Activated CD4-positive, CD25-positive, alpha-beta regulatory T cell treated with anti-CD3 and anti-CD28 coated beads, Interleukin-2, amount 50 U/mL, for 24 hours (primary cell): Measurements from ENCODE around the gene MACC1.
A peak's percentile ranks its signal among the peaks of the same experiment; 100 is the strongest.
"Not testable (repeated sequence)": the region's sequence is repeated elsewhere in the genome, so short reads cannot be mapped to it uniquely, and the experiment has no call there.

Experiments
- ATAC-seq, 2 donors: fragments of 150-1000 bp; cut with Tn5 transposase; one replicate each; pipeline ENCODE4 v1.10.0; 2021; ENCODE audit warnings: mild to moderate bottlenecking in 1 of 2, moderate library complexity in 1 of 2

The MACC1 gene

GRCh38 chr7:20229646-20230500 is 12.7 kb upstream of the MACC1 start:
- no peak for ATAC-seq

- ATAC-seq: no peak
Measured at GRCh38 chr7:20229081-20229480, 11.9 kb upstream of the MACC1 start.

GRCh38 chr7:20228654-20229053 is 11.5 kb upstream of the MACC1 start:
- no peak for ATAC-seq

- ATAC-seq: no peak
Measured at GRCh38 chr7:20227291-20227795, 10.2 kb upstream of the MACC1 start.

- no peak for ATAC-seq
Measured at GRCh38 chr7:20226860-20227259, 9.7 kb upstream of the MACC1 start.

- no peak for ATAC-seq
Measured at GRCh38 chr7:20225384-20225783, 8.2 kb upstream of the MACC1 start.

GRCh38 chr7:20224025-20224424 is 6.8 kb upstream of the MACC1 start:
- no peak for ATAC-seq

- ATAC-seq: no peak
Measured at GRCh38 chr7:20223356-20223755, 6.2 kb upstream of the MACC1 start.

- no peak for ATAC-seq
Measured at GRCh38 chr7:20222219-20222828, 5.1 kb upstream of the MACC1 start.

- peak; percentile 36 to 57 for ATAC-seq
Measured at GRCh38 chr7:20220921-20221547, 3.9 kb upstream of the MACC1 start.

- ATAC-seq: peak in 1 of 2 donors; percentile 2
Measured at GRCh38 chr7:20220293-20220761, 3.1 kb upstream of the MACC1 start.

- ATAC-seq: peak; percentile 33 to 35
Measured at GRCh38 chr7:20219446-20220292, 2.5 kb upstream of the MACC1 start.

GRCh38 chr7:20219062-20219445 is 1.9 kb upstream of the MACC1 start:
- no peak for ATAC-seq

GRCh38 chr7:20218279-20218678 is 1.1 kb upstream of the MACC1 start:
- no peak for ATAC-seq

GRCh38 chr7:20216406-20217036 is 663 bp downstream of the MACC1 start:
- no peak for ATAC-seq

GRCh38 chr7:20214921-20215669 is 2.1 kb downstream of the MACC1 start:
- ATAC-seq: peak in 1 of 2 donors; percentile 31

- ATAC-seq: no peak
Measured at GRCh38 chr7:20214132-20214531, 3.1 kb downstream of the MACC1 start.

GRCh38 chr7:20213378-20213777 is 3.8 kb downstream of the MACC1 start:
- ATAC-seq: no peak

GRCh38 chr7:20211376-20211775 is 5.8 kb downstream of the MACC1 start:
- ATAC-seq: no peak

GRCh38 chr7:20208651-20209307 is 8.4 kb downstream of the MACC1 start:
- no peak for ATAC-seq

GRCh38 chr7:20207811-20208210 is 9.4 kb downstream of the MACC1 start:
- ATAC-seq: not testable (repeated sequence)
